ENCODE results near the gene NKX1-1.
"Not testable (repeated sequence)": the region's sequence is repeated elsewhere in the genome, so short reads cannot be mapped to it uniquely, and the experiment has no call there.

The NKX1-1 gene

GRCh38 chr4:1445716-1446445, 39.6 kb upstream of the NKX1-1 start:
- no peaks in the 10 kb centered on the region for H3K9me3 ChIP-seq (ENCODE audit: control insufficient read depth, insufficient read depth, low read length)
- H3K9ac ChIP-seq (ENCODE audit: low read depth, low read length) = no peak overlapping the region
- H3K4me3 ChIP-seq (ENCODE audit: low read depth, low read length) = no peak overlapping the region
- H3K36me3 ChIP-seq (ENCODE audit: control insufficient read depth, insufficient read depth, low read length) = no peaks in the 10 kb centered on the region
- H3K27me3 ChIP-seq (ENCODE audit: control insufficient read depth, insufficient read depth, low read length) = no peaks in the 10 kb centered on the region
- H3K4me1 ChIP-seq (ENCODE audit: control insufficient read depth, insufficient read depth, low read length) = no peaks in the 10 kb centered on the region

GRCh38 chr4:1443688-1444172, 37.5 kb upstream of the NKX1-1 start:
- H3K4me3 ChIP-seq (ENCODE audit: low read depth, low read length); H3K27me3 ChIP-seq (ENCODE audit: control insufficient read depth, insufficient read depth, low read length); H3K4me1 ChIP-seq (ENCODE audit: control insufficient read depth, insufficient read depth, low read length); H3K9me3 ChIP-seq (ENCODE audit: control insufficient read depth, insufficient read depth, low read length); H3K36me3 ChIP-seq (ENCODE audit: control insufficient read depth, insufficient read depth, low read length); H3K9ac ChIP-seq (ENCODE audit: low read depth, low read length): not testable (repeated sequence)

- H3K27me3 ChIP-seq (ENCODE audit: control insufficient read depth, insufficient read depth, low read length) = no peaks in the 10 kb centered on the region
- H3K36me3 ChIP-seq (ENCODE audit: control insufficient read depth, insufficient read depth, low read length) = no peaks in the 10 kb centered on the region
- H3K9me3 ChIP-seq (ENCODE audit: control insufficient read depth, insufficient read depth, low read length) = no peaks in the 10 kb centered on the region
- H3K4me1 ChIP-seq (ENCODE audit: control insufficient read depth, insufficient read depth, low read length) = no peaks in the 10 kb centered on the region
- H3K4me3 ChIP-seq (ENCODE audit: low read depth, low read length) = no peak overlapping the region
- H3K9ac ChIP-seq (ENCODE audit: low read depth, low read length) = no peak overlapping the region
Observed at GRCh38 chr4:1427010-1427409, 20.8 kb upstream of the NKX1-1 start.

- H3K27me3 ChIP-seq (ENCODE audit: control insufficient read depth, insufficient read depth, low read length) = no peaks in the 10 kb centered on the region
Observed at GRCh38 chr4:1421657-1422056, 15.4 kb upstream of the NKX1-1 start.

GRCh38 chr4:1419708-1420107, 13.5 kb upstream of the NKX1-1 start:
- H3K27me3 ChIP-seq (ENCODE audit: control insufficient read depth, insufficient read depth, low read length) = no peaks in the 10 kb centered on the region
- no peaks in the 10 kb centered on the region for H3K9me3 ChIP-seq (ENCODE audit: control insufficient read depth, insufficient read depth, low read length)
- H3K36me3 ChIP-seq (ENCODE audit: control insufficient read depth, insufficient read depth, low read length) = no peaks in the 10 kb centered on the region
- no peak overlapping the region for H3K4me3 ChIP-seq (ENCODE audit: low read depth, low read length)
- no peaks in the 10 kb centered on the region for H3K4me1 ChIP-seq (ENCODE audit: control insufficient read depth, insufficient read depth, low read length)
- no peak overlapping the region for H3K9ac ChIP-seq (ENCODE audit: low read depth, low read length)

More at GRCh38 chr4:1421657-1422056, 15.4 kb upstream of the NKX1-1 start:
- no peaks in the 10 kb centered on the region for H3K4me1 ChIP-seq (ENCODE audit: control insufficient read depth, insufficient read depth, low read length)
- no peak overlapping the region for H3K9ac ChIP-seq (ENCODE audit: low read depth, low read length)
- H3K9me3 ChIP-seq (ENCODE audit: control insufficient read depth, insufficient read depth, low read length) = no peaks in the 10 kb centered on the region
- H3K36me3 ChIP-seq (ENCODE audit: control insufficient read depth, insufficient read depth, low read length) = no peaks in the 10 kb centered on the region
- no peak overlapping the region for H3K4me3 ChIP-seq (ENCODE audit: low read depth, low read length)

- no peaks in the 10 kb centered on the region for H3K9me3 ChIP-seq (ENCODE audit: control insufficient read depth, insufficient read depth, low read length)
- peaks cover 3% of the 10 kb centered on the region for H3K27me3 ChIP-seq (ENCODE audit: control insufficient read depth, insufficient read depth, low read length)
- H3K36me3 ChIP-seq (ENCODE audit: control insufficient read depth, insufficient read depth, low read length) = no peaks in the 10 kb centered on the region
- no peak overlapping the region for H3K4me3 ChIP-seq (ENCODE audit: low read depth, low read length)
- H3K4me1 ChIP-seq (ENCODE audit: control insufficient read depth, insufficient read depth, low read length) = no peaks in the 10 kb centered on the region
- H3K9ac ChIP-seq (ENCODE audit: low read depth, low read length) = no peak overlapping the region
Observed at GRCh38 chr4:1418494-1419285, 12.4 kb upstream of the NKX1-1 start.

- peaks cover 12% of the 10 kb centered on the region for H3K27me3 ChIP-seq (ENCODE audit: control insufficient read depth, insufficient read depth, low read length)
- H3K36me3 ChIP-seq (ENCODE audit: control insufficient read depth, insufficient read depth, low read length) = no peaks in the 10 kb centered on the region
- no peaks in the 10 kb centered on the region for H3K9me3 ChIP-seq (ENCODE audit: control insufficient read depth, insufficient read depth, low read length)
- no peaks in the 10 kb centered on the region for H3K4me1 ChIP-seq (ENCODE audit: control insufficient read depth, insufficient read depth, low read length)
- H3K4me3 ChIP-seq (ENCODE audit: low read depth, low read length) = no peak overlapping the region
- no peak overlapping the region for H3K9ac ChIP-seq (ENCODE audit: low read depth, low read length)
Observed at GRCh38 chr4:1417522-1418390, 11.5 kb upstream of the NKX1-1 start.

- Histone ChIP-seq H3K9ac (ENCODE audit: low read depth, low read length) (no peak overlapping the region), H3K4me1 (ENCODE audit: control insufficient read depth, insufficient read depth, low read length) (no peaks in the 10 kb centered on the region), H3K27me3 (ENCODE audit: control insufficient read depth, insufficient read depth, low read length) (peaks cover 21% of the 10 kb centered on the region), H3K4me3 (ENCODE audit: low read depth, low read length) (no peak overlapping the region), H3K36me3 (ENCODE audit: control insufficient read depth, insufficient read depth, low read length) (no peaks in the 10 kb centered on the region), H3K9me3 (ENCODE audit: control insufficient read depth, insufficient read depth, low read length) (no peaks in the 10 kb centered on the region)
Observed at GRCh38 chr4:1416948-1417260, 10.7 kb upstream of the NKX1-1 start.

- H3K9me3 ChIP-seq (ENCODE audit: control insufficient read depth, insufficient read depth, low read length) = no peaks in the 10 kb centered on the region
- H3K9ac ChIP-seq (ENCODE audit: low read depth, low read length) = no peak overlapping the region
- no peaks in the 10 kb centered on the region for H3K36me3 ChIP-seq (ENCODE audit: control insufficient read depth, insufficient read depth, low read length)
- no peak overlapping the region for H3K4me3 ChIP-seq (ENCODE audit: low read depth, low read length)
- peaks cover 27% of the 10 kb centered on the region for H3K27me3 ChIP-seq (ENCODE audit: control insufficient read depth, insufficient read depth, low read length)
- no peaks in the 10 kb centered on the region for H3K4me1 ChIP-seq (ENCODE audit: control insufficient read depth, insufficient read depth, low read length)
Observed at GRCh38 chr4:1416051-1416947, 10.1 kb upstream of the NKX1-1 start.

- H3K4me3 ChIP-seq (ENCODE audit: low read depth, low read length) = no peak overlapping the region
- H3K9ac ChIP-seq (ENCODE audit: low read depth, low read length) = no peak overlapping the region
- H3K36me3 ChIP-seq (ENCODE audit: control insufficient read depth, insufficient read depth, low read length) = no peaks in the 10 kb centered on the region
- H3K9me3 ChIP-seq (ENCODE audit: control insufficient read depth, insufficient read depth, low read length) = no peaks in the 10 kb centered on the region
- H3K27me3 ChIP-seq (ENCODE audit: control insufficient read depth, insufficient read depth, low read length) = peaks cover 33% of the 10 kb centered on the region
- H3K4me1 ChIP-seq (ENCODE audit: control insufficient read depth, insufficient read depth, low read length) = no peaks in the 10 kb centered on the region
Observed at GRCh38 chr4:1415681-1415981, 9.4 kb upstream of the NKX1-1 start.
